GM21381 (cell line): ENCODE data around the gene VLDLR.

ENCODE experiments used
- ATAC-seq: cut with Tn5 transposase; IDR thresholded peaks from one replicate; pipeline ENCODE4 v1.9.1; 2021; ENCODE audit warnings: mild to moderate bottlenecking, moderate library complexity; ENCODE audit not compliant: unreplicated experiment

The VLDLR gene

GRCh38 chr9:2620919-2621721, 467 bp upstream of the VLDLR start:
- ATAC-seq: peak; percentile 29

GRCh38 chr9:2622461-2623287, 1.1 kb downstream of the VLDLR start:
- ATAC-seq: peak; percentile 26

- ATAC-seq: no peak
These were observed 1.9 kb downstream of the VLDLR start for GRCh38 chr9:2623288-2624050.

GRCh38 chr9:2624051-2624682, 2.6 kb downstream of the VLDLR start:
- ATAC-seq: no peak

- ATAC-seq: no peak
These were observed 3.8 kb downstream of the VLDLR start for GRCh38 chr9:2625427-2625826.

- no peak for ATAC-seq
These were observed 7.3 kb downstream of the VLDLR start for GRCh38 chr9:2628919-2629318.

- no peak for ATAC-seq
These were observed 8.6 kb downstream of the VLDLR start for GRCh38 chr9:2630158-2630557.

- ATAC-seq: no peak
These were observed 9.7 kb downstream of the VLDLR start for GRCh38 chr9:2631263-2631662.

- no peak for ATAC-seq
These were observed 12.6 kb downstream of the VLDLR start for GRCh38 chr9:2634153-2634552.

GRCh38 chr9:2634818-2635217, 13.2 kb downstream of the VLDLR start:
- ATAC-seq: no peak

GRCh38 chr9:2635922-2636321, 14.3 kb downstream of the VLDLR start:
- ATAC-seq: no peak

GRCh38 chr9:2637390-2637789, 15.8 kb downstream of the VLDLR start:
- ATAC-seq: no peak

- no peak for ATAC-seq
These were observed 17.5 kb downstream of the VLDLR start for GRCh38 chr9:2638871-2639673.

- ATAC-seq: no peak
These were observed 18.2 kb downstream of the VLDLR start for GRCh38 chr9:2639786-2640185.

- no peak for ATAC-seq
These were observed 19.0 kb downstream of the VLDLR start for GRCh38 chr9:2640570-2640969.

- ATAC-seq: no peak
These were observed 19.4 kb downstream of the VLDLR start for GRCh38 chr9:2641033-2641432.

GRCh38 chr9:2642068-2642467, 20.5 kb downstream of the VLDLR start:
- no peak for ATAC-seq

GRCh38 chr9:2645569-2645968, 24.0 kb downstream of the VLDLR start:
- ATAC-seq: peak; percentile 79

- peak; percentile 47 for ATAC-seq
These were observed 33.9 kb downstream of the VLDLR start for GRCh38 chr9:2655411-2655901.

- ATAC-seq: no peak
These were observed 35.8 kb downstream of the VLDLR start for GRCh38 chr9:2657427-2657826.
